ENCODE data around the gene HHIPL1.

- no peak for TF ChIP-seq EZH2 (IDR thresholded peaks at IDR 0.05; ENCODE audit: borderline replicate concordance, low read length)
- no peak for TF ChIP-seq CTCF (conservative IDR thresholded peaks at IDR 0.05 in 1 of 2, IDR thresholded peaks at IDR 0.05 in 1 of 2; ENCODE audit: extremely low read depth in 1 of 2, insufficient read depth in 1 of 2, low read depth in 1 of 2, low read length in 2 of 2)
These were observed 57.2 kb downstream of the HHIPL1 start for GRCh38 chr14:99702115-99702514.
